Measurements from ENCODE around the gene PRR35.

PRR35 gene

DNA sequence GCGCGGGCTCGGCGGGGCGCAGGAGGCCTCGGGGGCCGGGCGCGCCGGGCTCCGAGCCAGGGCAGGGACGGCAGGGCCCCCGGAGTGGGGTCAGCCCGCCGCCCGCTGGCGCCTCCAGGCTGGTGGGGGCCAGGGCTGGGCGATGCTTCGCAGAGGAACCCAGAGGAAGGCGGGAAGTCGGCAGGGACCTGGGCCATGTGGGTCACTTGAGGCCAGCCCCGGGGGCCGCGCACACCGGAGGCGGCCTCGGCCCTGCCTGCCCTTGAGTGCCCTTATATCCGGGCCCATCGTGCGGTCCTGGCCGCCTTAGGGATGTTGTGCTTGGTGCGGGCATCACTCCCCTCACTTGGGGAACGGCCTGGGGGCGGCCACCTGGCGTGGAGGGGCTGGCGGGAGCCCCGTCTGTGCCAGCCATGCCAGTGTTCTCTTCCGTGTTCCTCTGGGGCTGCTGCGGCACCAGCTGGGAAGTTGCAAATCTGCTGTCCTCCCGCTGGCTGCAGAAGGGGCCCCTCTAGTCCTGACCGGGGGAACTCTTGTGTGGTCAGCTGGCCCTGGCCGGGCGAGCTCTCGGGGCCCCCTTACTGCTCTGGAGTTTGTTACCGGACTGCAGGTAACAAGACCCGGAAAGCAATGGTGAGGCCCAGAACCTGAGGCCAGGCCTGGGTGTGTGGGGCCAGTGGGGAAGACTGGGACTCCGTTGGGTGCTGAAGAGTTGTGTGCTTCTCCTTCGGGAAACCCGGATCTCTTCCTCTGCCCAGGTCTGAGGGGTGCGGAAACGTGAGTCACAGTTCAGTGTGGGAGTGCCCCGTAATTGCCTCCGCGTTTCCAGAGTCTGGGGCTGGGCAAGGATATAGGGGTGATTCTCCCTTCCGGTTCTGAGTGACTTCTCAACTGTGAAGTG lies 31.8 kb upstream of the PRR35 start:
- DNase-seq: peak; percentile 58

DNA sequence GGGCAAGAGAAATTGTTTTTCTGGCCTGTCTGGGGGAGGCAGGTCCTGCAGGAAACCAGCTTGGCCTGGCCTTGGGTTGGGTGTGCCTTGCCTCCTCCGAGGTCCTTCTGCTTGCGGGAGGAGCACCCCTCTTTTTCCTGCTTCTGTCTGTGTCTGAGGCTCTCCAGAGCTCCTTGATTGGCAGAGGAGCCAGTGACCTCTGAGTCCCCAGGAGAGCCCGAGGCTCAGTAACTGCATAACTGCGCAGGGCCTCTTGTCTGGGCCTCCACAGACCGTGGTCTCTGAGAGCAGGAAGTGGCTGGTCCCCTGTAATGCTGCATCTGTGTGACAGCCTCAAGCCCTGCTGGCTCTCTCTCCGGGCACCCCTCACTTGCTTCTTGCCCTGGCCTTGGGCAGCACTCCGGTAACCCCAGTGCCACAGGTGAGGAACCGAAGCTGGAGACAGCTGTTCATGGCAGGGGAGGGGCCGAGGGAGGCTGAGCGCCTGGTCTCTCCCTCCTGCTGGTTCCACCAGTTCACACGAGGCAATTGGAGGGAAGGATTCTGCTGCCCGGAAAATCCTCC lies 31.1 kb upstream of the PRR35 start:
- DNase-seq: peak; percentile 34

DNA sequence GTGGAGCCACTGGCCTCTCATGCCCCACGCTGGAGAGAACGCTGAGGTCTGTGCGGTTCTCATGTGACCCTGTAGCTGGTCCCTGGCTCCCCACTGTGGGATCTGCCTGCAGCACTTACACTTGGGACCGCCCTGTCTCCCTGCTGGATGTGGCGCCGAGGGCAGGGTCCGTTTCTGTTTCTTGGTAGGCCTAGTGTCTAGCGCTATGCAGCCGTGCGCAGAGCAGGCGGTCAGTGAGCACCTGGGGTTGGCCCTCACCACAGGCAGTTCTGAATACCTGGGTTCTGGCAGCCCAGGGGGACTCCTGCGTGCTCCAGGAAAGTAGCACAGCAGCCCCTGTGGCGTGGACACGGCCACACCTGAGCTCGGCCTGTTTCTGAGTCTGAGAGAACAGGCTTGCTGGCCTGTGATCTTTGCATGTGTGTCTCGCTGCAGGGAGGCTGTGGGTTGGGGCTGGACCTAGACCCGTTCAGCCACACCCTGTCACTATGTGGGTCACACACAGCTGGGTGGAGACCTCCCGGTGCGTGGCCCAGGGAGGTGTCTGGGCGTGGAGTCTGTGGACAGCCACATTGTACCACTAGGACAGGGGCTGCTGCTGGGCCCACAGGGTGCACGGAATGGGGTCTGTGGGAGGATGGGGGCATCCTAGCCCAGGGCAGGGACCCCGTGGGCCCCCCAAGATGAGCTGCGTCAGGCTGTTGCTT lies 29.9 kb upstream of the PRR35 start:
- DNase-seq: no peak

DNA sequence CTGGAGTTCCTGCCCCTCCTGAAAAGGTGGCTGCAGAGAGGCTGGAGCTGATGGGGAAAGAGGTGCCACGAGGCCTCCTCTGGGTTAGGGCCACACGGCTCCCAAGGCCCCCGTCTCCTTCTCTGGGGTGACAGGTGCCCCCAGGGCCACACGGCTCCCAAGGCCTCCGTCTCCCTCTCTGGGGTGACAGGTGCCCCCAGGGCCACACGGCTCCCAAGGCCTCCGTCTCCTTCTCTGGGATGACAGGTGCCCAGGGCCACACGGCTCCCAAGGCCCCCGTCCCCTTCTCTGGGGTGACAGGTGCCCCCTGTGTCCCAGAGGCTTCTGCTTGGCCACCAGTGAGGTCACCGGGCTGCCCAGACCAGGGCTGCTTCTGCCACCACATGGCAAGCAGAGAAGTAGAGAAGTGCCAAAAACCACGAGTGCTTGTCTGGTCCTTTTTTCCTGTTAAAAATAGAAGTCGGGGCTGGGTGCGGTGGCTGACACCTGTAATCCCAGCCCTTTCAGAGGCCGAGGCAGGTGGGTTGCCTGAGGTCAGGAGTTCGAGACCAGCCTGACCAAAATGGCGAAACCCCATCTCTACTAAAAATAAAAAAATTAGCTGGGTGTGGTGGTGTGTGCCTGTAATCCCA lies 28.6 kb upstream of the PRR35 start:
- DNase-seq: no peak

DNA sequence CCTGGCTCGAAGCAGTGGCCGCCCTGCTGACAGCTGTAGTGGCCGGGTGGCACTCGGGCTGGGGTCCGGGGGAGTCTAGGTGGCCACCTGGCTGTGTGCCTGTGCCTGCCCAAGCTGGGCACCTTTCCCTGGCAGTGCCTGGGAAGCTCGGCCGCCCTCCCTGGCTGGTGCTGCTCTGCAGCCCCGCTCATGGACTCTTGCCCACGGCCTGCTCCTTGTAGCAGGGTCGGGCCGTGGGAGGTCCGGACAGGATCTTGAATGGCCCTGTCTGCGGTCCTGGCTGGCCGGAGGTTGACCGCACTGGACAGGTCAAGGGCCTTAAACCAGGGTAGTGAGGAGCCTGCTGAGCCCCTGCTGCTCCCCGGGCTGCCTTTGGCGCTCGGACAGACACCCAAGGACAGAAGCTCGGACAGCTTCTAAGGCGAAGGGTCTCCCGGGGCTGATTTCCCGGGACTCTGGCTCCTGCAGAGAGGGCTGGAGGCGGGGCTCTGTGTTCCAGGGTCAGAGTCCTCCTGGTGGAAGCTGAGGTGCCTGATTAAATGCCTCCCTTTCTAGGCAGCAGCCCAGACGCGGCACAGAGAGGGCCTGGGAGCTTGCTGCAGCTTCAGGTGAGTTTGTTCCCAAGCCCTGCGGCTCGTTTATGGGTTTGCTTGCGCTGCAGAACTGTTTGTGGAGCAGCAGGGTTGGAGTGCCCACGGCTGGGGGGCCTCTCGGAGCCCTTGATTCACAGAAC lies 26.6 kb upstream of the PRR35 start:
- no peak for DNase-seq

DNA sequence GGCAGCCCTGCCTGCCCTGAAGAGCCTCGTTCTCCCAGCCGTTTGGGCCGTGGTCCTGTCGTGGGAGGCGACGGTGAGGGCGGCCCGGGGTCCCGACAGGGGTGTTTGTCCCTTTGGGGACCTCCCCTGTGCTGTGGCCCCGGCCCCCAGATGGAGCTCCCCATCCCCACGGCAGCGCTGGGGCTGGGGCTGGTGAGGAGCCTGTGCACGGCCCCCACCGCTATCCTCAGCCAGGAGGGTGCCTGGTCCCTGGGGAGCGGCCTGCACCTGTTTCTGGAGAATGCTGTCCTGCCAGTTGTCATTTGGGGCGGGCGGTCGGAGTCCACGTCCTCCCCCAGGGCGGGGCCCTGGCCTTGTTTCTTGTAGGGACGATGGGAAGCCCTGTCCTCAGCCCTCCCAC lies 26.1 kb upstream of the PRR35 start:
- DNase-seq: no peak

DNA sequence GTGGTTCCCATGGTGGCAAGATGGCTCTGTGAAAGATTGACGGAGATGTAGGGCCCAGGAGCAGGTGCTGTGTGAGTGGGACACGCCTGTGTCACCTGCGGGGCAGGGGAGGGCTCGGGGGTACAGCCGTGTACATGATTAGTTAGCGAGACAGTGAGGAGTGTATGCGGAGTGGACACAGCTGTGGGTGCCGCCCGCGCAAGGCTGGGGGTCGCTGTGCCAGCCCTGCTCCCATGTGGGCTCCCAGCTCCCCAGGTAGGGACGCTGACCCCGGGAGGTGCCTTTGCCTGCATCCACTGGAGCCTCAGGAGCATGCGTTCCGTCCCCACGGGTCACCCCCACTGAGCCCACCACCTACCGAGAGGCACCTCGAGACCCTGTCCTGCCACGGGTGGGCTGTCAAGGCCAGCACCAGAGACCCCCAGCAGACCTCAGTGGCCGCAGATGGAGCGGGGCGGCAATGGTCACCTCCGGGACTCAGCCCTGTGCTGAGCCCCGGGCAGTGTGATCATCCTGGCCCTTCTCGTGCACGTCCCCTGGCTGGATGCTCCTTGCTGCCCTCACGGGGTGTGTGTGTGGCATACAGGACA lies 25.2 kb upstream of the PRR35 start:
- DNase-seq: no peak

DNA sequence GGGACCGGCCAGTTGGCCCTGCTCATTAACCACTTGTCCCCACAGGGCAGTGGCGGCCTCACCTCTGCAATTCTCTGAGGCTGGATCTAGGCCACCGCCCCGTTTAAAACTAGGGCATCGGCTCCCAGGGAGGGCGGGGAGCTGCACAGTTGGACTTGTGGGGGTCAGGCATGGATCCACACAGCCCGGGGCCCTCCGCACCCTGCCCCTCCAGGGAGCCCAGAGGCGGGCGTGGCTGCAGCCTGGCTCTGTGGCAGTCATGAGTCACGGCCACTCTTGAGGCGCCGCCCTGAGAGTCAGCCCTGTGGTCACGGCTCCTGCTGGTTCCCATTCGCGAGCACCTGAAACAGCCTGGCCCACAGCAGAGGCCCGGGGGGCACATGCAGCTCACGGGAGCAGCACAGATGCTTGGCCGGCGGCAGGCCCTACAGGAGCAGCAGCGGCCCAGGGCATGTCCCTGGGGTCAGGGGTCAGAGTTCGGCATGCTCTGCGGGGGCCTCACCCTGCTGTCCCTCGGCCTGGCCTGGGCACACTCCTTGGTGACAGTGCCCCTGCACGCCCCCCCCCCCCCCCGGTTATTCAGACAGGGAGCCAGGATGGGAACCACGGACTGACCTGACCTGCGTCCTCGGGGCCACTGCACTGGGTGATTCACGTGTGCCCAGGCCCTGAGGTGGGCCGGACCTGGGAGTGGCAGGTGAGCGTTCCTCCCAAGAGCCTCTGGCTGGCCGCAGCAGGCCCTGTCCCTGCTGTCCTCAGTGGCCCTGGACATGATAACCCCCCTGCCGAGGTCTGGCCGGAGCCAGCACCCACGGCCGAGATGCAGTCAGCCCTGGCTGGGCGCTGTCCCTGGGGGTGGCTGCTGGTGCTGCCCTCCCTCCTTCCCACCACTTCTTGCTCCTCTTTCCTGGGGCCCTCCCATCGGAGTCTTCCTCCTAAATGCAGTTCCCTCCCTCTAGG lies 24.5 kb upstream of the PRR35 start:
- peak; percentile 29 for DNase-seq

DNA sequence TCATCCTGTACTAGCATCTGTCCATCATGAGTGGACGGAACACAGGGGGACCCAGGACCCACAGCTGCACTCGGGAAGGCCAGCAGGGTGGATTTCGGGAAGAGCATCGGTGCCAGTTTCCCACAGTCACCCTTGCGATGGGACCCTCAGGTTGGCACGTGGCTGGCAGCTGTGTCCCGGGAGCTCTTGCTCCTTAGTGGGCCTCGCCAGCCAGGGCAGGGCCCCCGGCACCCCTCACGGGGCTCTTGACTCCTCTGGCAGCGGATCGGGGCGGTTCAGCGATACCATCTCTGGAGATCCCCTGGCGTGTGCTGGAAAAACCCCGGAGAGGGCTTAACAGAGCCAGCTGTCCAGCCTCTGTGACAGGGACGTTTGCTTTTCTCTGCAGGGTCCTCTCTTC lies 23.4 kb upstream of the PRR35 start:
- no peak for DNase-seq

DNA sequence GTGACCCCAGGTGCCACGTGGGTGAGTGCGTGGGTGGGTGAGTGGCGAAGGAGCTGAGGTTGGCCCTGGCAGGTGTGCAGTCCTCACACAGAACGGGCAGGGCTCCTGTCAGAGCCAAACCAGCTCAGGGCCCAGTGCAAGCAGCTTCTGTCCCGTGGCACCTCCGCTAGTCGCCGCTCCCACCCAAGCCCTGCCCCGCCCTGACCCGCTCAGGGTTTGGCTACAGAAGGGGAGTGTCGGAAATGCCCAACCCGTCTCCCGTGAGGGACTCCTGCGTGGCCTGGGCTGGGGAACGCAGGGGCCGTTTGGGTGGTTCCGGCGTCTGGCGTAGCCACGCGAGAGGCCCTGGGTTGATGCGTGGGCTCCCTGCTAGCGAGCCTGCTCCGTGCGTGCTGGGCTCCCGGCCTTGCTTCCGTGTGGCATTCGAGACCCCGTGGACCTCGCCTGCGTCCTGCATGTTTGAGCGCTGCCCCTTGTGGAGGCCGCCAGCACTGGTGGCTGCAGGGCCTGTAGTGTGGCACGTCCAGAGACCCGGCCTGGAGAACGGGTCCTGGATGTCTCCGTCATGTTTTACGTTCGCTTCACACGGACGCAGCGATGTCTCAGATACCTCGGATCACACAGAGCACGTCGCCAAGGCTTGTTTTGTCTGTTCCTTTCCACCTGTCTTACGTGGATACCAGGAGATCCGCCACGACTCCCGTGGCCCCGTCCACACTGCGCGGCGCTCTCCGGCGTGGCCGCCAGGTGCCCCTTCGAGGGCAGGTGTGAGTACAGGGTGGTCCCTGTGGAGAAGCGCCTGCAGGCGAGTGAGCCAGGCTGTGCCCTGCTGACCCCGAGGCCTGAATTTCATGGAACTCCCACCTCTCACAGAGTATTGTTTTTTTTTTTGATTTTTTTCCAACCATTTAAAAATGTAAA lies 22.5 kb upstream of the PRR35 start:
- DNase-seq: no peak

DNA sequence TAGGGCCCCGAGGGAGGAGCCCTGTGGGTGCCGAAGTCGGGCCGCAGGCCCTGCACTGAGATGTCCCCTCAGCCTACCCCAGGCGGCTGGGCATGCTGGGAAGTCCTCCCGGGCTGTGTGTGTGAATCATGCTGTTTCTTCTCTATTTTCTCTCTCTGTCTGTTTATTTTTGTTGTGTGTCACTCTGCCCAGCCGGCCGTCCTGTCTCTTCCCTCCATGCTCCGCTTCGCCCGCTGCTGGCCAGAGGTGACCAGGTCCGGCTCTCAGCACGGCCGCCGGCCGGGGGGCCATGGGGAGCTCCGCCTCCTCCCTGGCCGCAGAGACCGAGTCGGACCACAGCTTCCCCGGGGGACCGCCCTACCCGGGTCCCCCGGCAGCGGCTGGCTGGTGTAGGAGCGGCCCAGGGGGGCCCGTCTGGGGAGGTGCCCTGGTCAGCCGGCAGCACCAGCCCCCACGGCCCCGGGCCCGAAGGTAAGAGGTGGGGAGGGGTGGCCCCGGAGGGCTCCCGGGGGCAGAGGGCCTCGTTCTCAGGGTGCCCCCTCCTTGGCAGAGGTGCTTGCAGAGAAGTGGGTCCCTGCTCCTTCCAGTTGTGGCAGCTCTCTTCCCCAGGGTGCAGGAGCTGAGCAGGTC lies 20.2 kb upstream of the PRR35 start:
- no peak for DNase-seq

DNA sequence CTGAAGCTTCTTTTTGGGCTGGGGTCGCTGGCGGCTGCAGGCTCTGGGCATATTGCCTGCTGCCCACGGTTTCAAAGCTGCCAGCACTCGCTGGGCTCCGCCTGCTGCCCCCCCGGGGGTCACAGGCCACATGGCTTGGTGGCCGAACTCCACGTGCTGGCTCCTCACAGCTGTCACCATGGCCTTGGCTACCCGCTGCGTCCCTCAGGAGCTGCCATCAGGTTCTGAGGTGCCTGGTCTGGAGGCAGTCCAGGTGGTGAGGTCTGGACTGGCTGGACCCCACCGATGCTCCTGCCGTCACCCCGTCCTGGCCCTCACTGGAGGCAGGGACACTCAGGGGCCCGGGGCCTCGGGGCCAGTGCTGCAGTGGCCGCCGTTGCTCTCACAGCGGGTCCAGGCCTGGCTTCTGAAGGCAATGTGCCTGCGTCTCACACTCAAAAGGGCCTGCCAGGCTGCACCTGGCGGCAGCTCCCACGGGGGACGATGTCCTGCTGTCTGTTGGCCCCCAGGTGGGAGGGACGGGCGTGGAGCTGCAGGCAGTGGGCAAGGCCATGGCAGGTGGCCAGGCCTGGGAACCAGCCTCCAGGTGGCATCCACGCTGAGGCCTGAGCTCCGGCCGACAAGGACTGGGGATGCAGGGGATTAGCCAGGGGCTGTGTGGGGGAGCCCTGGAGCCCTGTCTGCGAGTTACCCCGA lies 19.4 kb upstream of the PRR35 start:
- DNase-seq: no peak

DNA sequence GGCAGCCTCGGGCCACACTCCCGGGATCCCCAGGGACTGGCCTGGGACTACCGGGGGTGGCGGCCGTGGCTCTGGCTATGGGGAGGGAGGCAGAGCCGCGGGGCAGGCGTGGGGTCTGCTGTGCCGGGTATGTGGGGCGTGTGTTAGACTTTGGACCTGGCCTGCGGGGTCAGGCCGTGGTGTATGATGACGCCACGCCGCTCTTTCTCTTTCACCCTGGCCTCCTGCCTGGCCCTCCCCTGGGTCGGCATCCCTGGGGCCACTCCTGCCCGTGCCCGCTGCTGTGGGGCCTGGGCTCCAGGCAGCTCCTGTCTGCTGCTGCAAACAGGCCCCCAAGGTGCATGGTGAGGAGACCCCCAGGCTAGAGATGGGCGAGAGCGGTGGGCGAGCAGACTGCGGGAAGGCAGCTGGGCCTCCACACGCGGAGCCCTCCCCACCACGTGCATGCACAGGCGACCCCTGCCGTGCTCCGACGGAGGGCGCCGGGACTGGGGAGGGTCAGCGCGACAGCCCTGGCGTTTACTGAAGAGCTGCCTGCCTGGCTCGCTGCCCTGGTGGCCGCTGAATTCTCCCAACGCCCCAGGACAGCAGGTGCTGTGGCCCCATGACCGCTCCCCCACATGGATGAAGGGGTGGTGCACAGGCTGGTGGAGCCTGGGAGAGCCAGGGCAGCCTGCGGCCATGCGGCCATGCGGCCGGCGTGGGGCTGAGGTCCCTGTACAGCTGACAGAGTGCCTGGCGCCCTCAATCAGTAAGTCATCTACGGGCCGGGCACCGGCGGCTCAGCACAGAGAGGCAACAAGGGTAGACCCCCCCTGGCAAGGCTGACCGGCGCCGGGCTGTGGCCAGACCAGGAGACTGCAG lies 16.7 kb upstream of the PRR35 start:
- no peak for DNase-seq

DNA sequence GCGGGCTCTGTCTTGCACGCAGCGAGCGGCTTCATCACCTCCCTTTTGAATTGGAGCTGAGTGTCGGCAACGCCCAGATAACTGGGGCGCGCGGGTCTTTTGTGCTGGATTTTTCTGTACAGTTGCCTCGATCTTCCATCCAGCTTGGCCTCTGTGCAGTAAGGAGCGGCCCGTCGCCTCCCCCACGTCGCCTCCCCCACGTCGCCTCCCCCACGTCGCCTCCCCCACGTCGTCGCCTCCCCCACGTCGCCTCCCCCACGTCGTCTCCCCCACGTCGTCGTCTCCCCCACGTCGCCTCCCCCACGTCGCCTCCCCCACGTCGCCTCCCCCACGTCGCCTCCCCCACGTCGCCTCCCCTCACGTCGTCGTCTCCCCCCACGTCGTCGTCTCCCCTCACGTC lies 15.7 kb upstream of the PRR35 start:
- no peak for DNase-seq

DNA sequence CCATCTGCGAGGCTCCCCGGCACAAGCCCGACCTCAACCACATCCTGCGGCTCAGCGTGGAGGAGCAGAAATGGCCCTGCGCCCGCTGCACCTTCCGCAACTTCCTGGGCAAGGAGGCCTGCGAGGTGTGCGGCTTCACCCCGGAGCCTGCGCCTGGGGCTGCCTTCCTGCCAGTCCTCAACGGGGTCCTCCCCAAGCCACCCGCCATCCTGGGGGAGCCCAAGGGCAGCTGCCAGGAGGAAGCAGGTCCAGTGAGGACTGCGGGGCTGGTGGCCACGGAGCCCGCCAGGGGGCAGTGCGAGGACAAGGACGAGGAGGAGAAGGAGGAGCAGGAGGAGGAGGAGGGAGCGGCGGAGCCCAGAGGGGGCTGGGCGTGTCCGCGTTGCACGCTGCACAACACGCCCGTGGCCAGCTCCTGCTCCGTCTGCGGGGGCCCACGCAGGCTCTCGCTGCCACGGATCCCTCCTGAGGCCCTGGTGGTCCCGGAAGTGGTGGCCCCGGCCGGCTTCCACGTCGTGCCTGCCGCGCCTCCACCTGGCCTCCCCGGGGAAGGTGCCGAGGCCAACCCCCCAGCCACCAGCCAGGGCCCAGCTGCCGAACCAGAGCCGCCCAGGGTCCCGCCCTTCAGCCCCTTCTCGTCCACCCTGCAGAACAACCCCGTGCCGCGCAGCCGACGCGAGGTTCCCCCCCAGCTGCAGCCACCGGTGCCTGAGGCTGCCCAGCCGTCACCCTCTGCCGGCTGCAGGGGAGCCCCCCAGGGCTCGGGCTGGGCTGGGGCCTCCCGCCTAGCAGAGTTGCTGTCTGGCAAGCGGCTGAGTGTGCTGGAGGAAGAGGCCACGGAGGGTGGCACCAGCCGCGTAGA lies 13.1 kb upstream of the PRR35 start:
- peak; percentile 56 for DNase-seq

DNA sequence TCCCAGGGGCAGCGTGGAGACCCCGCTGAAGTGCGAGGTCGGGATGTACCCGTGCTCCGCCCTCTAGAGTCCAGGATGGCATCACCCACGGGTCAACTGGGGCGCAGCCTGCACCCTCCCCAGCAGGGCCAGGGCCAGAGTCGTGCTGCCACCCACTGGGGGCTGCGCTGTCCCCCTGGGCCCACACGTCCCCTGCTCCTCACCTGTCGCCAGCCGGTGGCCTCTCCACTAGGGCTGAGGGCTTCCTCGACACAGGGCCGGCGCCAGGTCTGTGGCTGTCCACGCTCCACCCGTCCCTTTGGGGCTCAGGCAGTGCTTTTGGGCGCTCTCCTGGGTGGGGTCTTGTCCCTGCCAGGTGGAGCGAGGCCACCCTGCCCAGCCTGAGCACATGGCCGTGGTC lies 11.6 kb upstream of the PRR35 start:
- no peak for DNase-seq

Measured in CD4-positive, alpha-beta T cell treated with Interleukin-15 for 1 hour (primary cell).